Measurements from ENCODE around the gene H2BK1.

DNA sequence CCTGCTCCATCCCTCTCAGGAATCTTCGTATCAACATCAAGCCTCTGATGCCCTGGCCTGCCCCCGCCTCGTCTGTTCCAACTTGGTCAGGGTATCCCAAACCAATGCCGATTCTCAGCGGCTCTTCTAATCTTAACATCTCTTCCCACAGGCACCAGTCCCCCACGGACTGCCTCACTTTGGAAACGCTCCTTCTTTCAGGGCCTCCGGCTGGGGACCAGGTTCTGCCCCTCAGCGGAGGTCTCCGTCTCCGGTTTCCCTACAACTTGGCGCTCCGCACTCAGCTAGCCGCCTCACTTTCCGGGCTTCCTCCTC, 16.2 kb upstream of the H2BK1 start:
- TF ChIP-seq, protein P1, sequence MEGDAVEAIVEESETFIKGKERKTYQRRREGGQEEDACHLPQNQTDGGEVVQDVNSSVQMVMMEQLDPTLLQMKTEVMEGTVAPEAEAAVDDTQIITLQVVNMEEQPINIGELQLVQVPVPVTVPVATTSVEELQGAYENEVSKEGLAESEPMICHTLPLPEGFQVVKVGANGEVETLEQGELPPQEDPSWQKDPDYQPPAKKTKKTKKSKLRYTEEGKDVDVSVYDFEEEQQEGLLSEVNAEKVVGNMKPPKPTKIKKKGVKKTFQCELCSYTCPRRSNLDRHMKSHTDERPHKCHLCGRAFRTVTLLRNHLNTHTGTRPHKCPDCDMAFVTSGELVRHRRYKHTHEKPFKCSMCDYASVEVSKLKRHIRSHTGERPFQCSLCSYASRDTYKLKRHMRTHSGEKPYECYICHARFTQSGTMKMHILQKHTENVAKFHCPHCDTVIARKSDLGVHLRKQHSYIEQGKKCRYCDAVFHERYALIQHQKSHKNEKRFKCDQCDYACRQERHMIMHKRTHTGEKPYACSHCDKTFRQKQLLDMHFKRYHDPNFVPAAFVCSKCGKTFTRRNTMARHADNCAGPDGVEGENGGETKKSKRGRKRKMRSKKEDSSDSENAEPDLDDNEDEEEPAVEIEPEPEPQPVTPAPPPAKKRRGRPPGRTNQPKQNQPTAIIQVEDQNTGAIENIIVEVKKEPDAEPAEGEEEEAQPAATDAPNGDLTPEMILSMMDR (conservative IDR thresholded peaks at IDR 0.05 in 1 of 2, IDR thresholded peaks at IDR 0.05 in 1 of 2; ENCODE audit: low read depth in 1 of 2, low read length in 2 of 2): no peak
- no peak for TF ChIP-seq EZH2 (IDR thresholded peaks at IDR 0.05; ENCODE audit: low read length, missing control alignments)

Measured in fibroblast of lung (primary cell).